Activated CD4-positive, alpha-beta T cell treated with anti-CD3 and anti-CD28 coated beads for 36 hours (primary cell): ENCODE measurements around the gene NDUFA7. TPM values are rescaled to one million over a fixed set of nuclear protein-coding genes. Genes with fewer than 3 reads are reported as not detected.
"Not testable (repeated sequence)": the region's sequence is repeated elsewhere in the genome, so short reads cannot be mapped to it uniquely, and the experiment has no call there.

ENCODE experiments used
- ATAC-seq: fragments of 200-7000 bp; cut with Tn5 transposase; one replicate; pipeline ENCODE4 v1.10.0; 2021; ENCODE audit warnings: mild to moderate bottlenecking, moderate library complexity
- CTCF ChIA-PET: fragments of 350-600 bp; sonication (Branson Sonifier 250); formaldehyde crosslinking; loops from one replicate; lab custom pipeline; 2021; ENCODE audit warnings: antibody characterized with exemption; lab: Charles Lee
- POLR2A ChIA-PET: fragments of 350-600 bp; sonication (Branson Sonifier 250); formaldehyde crosslinking; loops from one replicate; lab custom pipeline; 2021; ENCODE audit warnings: antibody characterized with exemption, inconsistent platforms; lab: Charles Lee
- DNase-seq: peaks from one replicate; pipeline ENCODE4 v3.0.0-alpha.2; 2020
- H3K27ac Mint-ChIP-seq: one replicate; pipeline ENCODE4 v1.8.0; 2021; ENCODE audit warnings: mixed read lengths
- H3K27me3 Mint-ChIP-seq: one replicate; pipeline ENCODE4 v1.8.0; 2021; ENCODE audit warnings: mixed read lengths
- H3K36me3 Mint-ChIP-seq: one replicate; pipeline ENCODE4 v1.8.0; 2021; ENCODE audit warnings: low read depth, mixed read lengths
- H3K4me1 Mint-ChIP-seq: one replicate; pipeline ENCODE4 v1.8.0; 2021; ENCODE audit warnings: mixed read lengths
- H3K4me3 Mint-ChIP-seq: one replicate; pipeline ENCODE4 v1.8.0; 2021; ENCODE audit warnings: mild to moderate bottlenecking, moderate library complexity, mixed read lengths
- H3K9me3 Mint-ChIP-seq: one replicate; pipeline ENCODE4 v1.8.0; 2021; ENCODE audit warnings: low read depth, mixed read lengths
- intact Hi-C, 2 experiments: fragments of 100-400 bp; cut with DNase I in 1 of 2; cut with micrococcal nuclease in 1 of 2; formaldehyde crosslinking; loops; one replicate each; pipeline versions ENCODE4 v1.14.2 to v1.15.1; 2022 to 2024; cut with DNase I, micrococcal nuclease
- total RNA-seq, 2 experiments: library from RNA; stranded (reverse); gene quantifications; one replicate each; pipeline ENCODE4 v1.2.3, GENCODE V29; 2021

NDUFA7 gene
- total RNA-seq, 2 experiments from 2014 or later, result 90.9 to 112 TPM

DNA sequence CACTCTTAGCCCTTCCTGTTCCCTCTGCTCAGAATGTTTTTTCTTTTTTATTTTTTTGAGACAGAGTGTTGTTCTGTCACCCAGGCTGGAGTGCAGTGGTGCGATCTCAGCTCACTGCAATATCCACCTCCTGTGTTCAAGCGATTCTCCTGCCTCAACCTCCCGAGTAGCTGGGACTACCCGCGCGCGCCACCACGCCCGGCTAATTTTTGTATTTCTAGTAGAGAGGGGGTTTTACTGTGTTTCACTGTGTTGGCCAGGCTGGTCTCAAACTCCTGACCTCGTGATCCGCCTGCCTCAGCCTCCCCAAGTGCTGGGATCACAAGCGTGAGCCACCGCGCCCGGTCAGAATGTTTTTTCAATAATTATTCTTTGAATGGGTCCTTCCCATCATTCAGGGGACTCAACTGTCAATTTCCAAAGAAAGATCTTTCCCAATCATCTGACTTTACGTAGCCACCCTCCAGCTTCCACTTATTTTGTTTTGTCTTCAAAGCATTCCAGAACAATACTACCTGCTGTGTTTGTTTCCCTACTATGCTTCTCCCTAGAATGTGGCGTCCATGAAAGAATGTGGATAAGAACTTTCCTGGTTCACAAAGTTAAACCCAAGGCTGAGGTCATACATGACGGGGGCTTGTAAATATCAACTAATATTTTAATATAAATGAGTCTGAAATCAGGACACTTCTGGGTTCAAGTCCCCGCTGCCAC lies 1.2 kb downstream of the NDUFA7 start:
- Mint-ChIP-seq H3K9me3 (no peaks in the 10 kb centered on the region), H3K27me3 (no peaks in the 10 kb centered on the region), H3K27ac (peak overlapping the region; percentile 97), H3K4me3 (peak overlapping the region; percentile 97), H3K4me1 (peaks cover 22% of the 10 kb centered on the region), H3K36me3 (peaks cover 40% of the 10 kb centered on the region)
- CTCF ChIA-PET, result interaction anchor here (0.7 to 4.0 kb wide), 4 partner anchors 9 to 147 kb away, joined by 3 to 14 read pairs (median 4); partner anchors contain the start of gene CD320
- DNase-seq (no peak), ATAC-seq (no peak)
- POLR2A ChIA-PET, result interaction anchor here (0.6 kb wide), 1 partner anchor 188 kb away, joined by 7 read pairs; no protein-coding TSS in a partner anchor
- intact Hi-C loops, result loop anchor here (2.0 to 5.0 kb wide), 3 partner anchors 15 to 378 kb away; partner anchors contain the start of gene TIMM44 (in 1 of the 2)

DNA sequence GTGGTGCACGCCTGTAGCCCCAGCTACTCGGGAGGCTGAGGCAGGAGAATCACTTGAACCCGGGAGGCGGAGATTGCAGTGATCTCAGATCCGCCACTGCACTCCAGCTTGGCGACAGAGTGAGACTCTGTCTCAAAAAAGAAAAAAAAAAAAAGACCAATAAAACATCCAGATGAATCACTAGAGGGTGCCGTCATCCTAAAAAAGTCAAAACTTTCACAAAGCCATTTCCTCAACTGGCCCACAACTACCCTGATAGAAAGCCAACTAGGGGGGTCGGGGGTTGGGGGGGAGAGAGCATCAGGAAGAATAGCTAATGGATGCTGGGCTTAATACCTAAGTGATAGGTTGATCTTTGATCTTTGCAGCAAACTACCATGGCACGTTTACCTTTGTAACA lies 2.3 kb downstream of the NDUFA7 start:
- CTCF ChIA-PET, result interaction anchor here (0.6 to 4.0 kb wide), 3 partner anchors 8 to 134 kb away, joined by 3 to 14 read pairs (median 3); no protein-coding TSS in a partner anchor
- peaks cover 22% of the 10 kb centered on the region for H3K4me1 Mint-ChIP-seq
- POLR2A ChIA-PET, result interaction anchor here (0.6 kb wide), 1 partner anchor 125 kb away, joined by 5 read pairs; no protein-coding TSS in a partner anchor
- intact Hi-C loops, H3K27ac Mint-ChIP-seq, ATAC-seq, H3K27me3 Mint-ChIP-seq, H3K9me3 Mint-ChIP-seq, DNase-seq, H3K4me3 Mint-ChIP-seq: not testable (repeated sequence)
- peaks cover 41% of the 10 kb centered on the region for H3K36me3 Mint-ChIP-seq

- ATAC-seq (no peak), DNase-seq (no peak)
- Mint-ChIP-seq H3K36me3 (peaks cover 25% of the 10 kb centered on the region), H3K27me3 (no peaks in the 10 kb centered on the region), H3K4me3 (no peak overlapping the region), H3K4me1 (peaks cover 10% of the 10 kb centered on the region), H3K27ac (no peak overlapping the region), H3K9me3 (no peaks in the 10 kb centered on the region)
- intact Hi-C loops, result no loop called here
- ChIA-PET CTCF (no interaction called here), POLR2A (no interaction called here)
Measured at GRCh38 chr19:8316351-8317125, 4.6 kb downstream of the NDUFA7 start.

- H3K4me3 Mint-ChIP-seq, ATAC-seq, H3K27ac Mint-ChIP-seq, intact Hi-C loops, CTCF ChIA-PET, H3K27me3 Mint-ChIP-seq, POLR2A ChIA-PET, H3K4me1 Mint-ChIP-seq, H3K9me3 Mint-ChIP-seq, DNase-seq: not testable (repeated sequence)
- H3K36me3 Mint-ChIP-seq, result peaks cover 26% of the 10 kb centered on the region
Measured at GRCh38 chr19:8314981-8315640, 6.1 kb downstream of the NDUFA7 start.

DNA sequence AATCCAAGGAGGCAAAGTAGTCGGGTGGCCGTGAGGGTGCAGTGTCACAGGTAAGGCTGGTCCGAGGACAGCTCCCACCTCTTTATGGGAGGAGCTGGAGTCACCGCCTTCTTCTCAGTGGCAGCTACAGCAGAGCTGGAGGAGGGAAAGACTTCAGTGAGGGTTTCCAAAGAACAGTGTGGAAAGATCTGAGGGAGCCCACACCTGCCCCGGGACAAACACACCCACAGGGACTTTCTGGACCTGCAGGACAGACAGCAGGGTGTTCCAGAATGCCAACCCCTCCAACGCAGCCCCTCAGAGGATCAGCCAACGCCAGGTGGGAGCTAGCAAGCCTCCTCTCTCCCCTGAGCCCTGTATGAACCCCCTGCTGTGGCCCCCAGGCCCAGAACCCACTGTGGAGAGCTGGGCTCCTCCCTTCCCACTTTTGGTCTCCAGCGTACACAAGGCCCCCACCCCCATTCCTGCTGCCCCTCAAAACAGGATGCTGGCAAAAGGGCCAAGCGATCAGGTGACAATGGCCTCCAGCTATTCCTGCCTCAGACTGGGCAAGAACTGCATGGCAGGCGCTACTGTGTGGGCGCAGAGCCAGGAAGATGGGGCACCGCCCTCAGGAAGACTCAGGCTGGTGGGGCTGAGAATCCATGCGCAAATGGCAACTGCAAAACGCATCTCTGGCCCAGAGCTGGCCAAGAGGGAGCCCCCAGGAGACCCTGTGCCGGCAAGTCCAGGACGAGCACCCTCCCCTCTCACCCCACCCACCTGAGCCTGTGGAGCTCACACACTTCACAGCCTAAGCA lies 9.5 kb downstream of the NDUFA7 start:
- Mint-ChIP-seq H3K9me3 (no peaks in the 10 kb centered on the region), H3K27ac (no peak overlapping the region), H3K4me3 (no peak overlapping the region), H3K4me1 (peaks cover 23% of the 10 kb centered on the region), H3K36me3 (peaks cover 36% of the 10 kb centered on the region), H3K27me3 (no peaks in the 10 kb centered on the region)
- CTCF ChIA-PET, result interaction anchor here (2.4 kb wide), 1 partner anchor 9 kb away, joined by 14 read pairs; the partner anchor contains the start of genes NDUFA7 and RPS28
- intact Hi-C loops, result no loop called here
- peak; percentile 3 for DNase-seq
- POLR2A ChIA-PET, result interaction anchor here (0.6 kb wide), 2 partner anchors 7 to 130 kb away, joined by 3 to 4 read pairs; no protein-coding TSS in a partner anchor
- no peak for ATAC-seq

DNA sequence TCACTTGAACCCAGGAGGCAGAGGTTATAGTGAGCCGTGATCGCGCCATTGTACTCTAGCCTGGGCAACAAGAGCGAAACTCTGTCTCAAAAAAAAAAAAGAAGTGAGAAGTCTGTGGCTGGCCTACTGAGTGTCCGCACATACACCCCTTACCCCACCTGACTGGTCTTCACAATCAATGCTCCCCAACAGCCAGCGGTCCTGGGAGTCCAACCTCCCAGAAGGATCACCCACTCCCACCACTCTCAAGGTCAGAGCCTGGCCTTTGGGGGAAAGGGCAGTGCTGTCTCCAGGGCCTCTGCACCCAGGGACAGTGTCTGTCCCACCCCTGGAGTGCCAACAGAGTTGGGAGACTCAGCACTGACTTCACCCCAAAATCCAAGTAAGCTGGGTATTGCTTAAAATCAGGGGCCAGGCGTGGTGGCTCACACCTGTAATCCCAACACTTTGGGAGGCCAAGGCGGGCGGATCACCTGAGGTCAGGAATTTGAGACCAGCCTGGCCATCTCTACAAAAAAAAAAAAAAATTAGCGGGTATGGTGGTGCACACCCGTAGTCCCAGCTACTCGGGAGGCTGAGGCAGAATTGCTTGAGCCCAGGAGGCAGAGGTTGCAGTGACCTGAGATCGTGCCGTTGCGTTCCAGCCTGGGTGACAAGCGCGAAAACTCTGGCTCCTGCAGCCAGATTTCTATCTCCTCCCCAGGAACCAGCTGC lies 10.7 kb downstream of the NDUFA7 start:
- DNase-seq (peak; percentile 1), ATAC-seq (no peak)
- H3K27ac Mint-ChIP-seq, result no peak overlapping the region
- H3K4me1 Mint-ChIP-seq, result peaks cover 32% of the 10 kb centered on the region
- no peaks in the 10 kb centered on the region for H3K9me3 Mint-ChIP-seq
- no peak overlapping the region for H3K4me3 Mint-ChIP-seq
- ChIA-PET POLR2A (interaction anchor here (0.6 kb wide), 1 partner anchor 131 kb away, joined by 4 read pairs; no protein-coding TSS in a partner anchor), CTCF (interaction anchor here (2.4 kb wide), 1 partner anchor 10 kb away, joined by 14 read pairs; the partner anchor contains the start of genes NDUFA7 and RPS28)
- peaks cover 35% of the 10 kb centered on the region for H3K36me3 Mint-ChIP-seq
- H3K27me3 Mint-ChIP-seq, result no peaks in the 10 kb centered on the region
- intact Hi-C loops, result no loop called here

DNA sequence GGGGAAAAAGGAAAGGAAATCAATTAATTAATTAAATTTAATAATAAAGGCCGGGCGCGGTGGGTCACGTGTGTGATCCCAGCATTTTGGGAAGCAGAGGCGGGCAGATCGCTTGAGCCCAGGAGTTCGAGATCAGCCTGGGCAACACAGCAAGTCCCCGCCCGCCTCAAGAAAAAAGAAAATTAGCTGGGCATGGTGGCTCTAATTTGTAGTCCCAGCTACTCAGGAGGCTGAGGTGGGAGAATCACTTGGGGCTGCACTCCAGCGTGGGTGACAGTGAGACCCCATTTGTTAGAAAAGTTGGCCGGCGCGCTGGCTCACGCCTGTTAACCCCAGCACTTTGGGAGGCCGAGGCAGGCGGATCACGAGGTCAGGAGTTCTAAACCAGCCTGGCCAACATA lies 12.3 kb downstream of the NDUFA7 start:
- Mint-ChIP-seq H3K27me3 (no peaks in the 10 kb centered on the region), H3K36me3 (peaks cover 36% of the 10 kb centered on the region), H3K27ac (peak overlapping the region; percentile 68), H3K4me1 (peaks cover 34% of the 10 kb centered on the region), H3K4me3 (peak overlapping the region; percentile 90), H3K9me3 (no peaks in the 10 kb centered on the region)
- no peak for ATAC-seq
- DNase-seq, result no peak
- ChIA-PET CTCF (interaction anchor here (0.7 to 1.2 kb wide), 2 partner anchors 34 to 42 kb away, joined by 3 read pairs; partner anchors contain the start of gene KANK3), POLR2A (no interaction called here)
- intact Hi-C loops, result loop anchor here (1.0 to 5.0 kb wide), 3 partner anchors 12 to 81 kb away; partner anchors contain the start of genes NDUFA7 (in 2 of the 2), RAB11B (in 2 of the 2) and RPS28 (in 2 of the 2)

DNA sequence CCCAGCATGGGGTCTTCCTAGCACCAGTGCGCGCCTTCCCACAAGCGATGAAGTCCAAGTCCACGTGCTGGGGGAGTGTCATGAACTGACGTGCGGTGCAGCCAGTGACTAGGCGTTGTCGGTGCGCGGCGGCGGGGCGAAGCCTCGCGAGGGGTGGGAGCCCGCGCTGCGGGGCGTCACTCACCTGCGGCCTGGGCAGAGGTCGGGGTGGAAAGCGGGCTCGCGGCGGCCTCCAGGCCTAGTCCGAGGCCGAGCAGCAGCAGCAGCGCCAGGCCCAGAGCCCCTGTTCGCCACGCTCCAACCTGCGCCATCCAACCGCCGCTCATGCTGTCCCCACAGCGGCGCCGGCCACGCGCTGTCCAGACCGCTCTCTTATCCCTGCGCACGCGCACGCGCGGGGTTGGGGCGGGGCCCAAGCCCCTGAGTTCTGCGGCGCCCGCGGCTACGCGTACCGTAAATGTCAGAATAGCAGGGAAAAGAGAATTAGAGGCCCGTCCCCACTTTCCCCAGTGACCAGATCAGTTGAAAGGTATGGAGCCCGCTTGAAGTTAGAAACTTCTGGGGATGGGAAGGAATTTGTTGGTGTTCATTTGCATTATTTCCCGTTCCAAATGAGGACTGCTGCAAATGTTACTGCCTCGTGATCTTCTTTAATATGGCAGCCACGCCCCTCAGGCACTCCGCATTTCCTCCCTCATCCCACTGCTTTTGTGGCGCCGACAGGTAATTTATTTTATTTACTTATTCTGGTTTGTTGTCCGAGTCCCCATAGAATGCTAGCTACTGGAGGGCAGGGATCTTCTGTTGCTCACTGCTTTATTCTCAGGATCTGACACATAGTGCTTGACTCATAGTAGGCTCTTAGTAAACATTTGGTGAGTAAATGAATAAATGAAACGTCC lies 13.0 kb downstream of the NDUFA7 start, which contains the start of gene CD320:
Gene CD320, minus strand, starts transcription at position 394 of the 902 bp plus-strand sequence. Its CDS starts 68 bp downstream, at position 326.
- peak; percentile 91 for ATAC-seq
- peak; percentile 90 for DNase-seq
- ChIA-PET POLR2A (no interaction called here), CTCF (interaction anchor here (0.7 to 1.2 kb wide), 3 partner anchors 12 to 42 kb away, joined by 3 to 4 read pairs (median 3); partner anchors contain the start of gene KANK3)
- Mint-ChIP-seq H3K27me3 (no peaks in the 10 kb centered on the region), H3K4me1 (peaks cover 34% of the 10 kb centered on the region), H3K9me3 (no peaks in the 10 kb centered on the region), H3K4me3 (peak within 1 kb of the TSS; percentile 90), H3K36me3 (peaks cover 33% of the 10 kb centered on the region), H3K27ac (peak within 1 kb of the TSS; percentile 79)
- intact Hi-C loops, result loop anchor here (1.0 to 5.0 kb wide), 3 partner anchors 13 to 82 kb away; partner anchors contain the start of genes NDUFA7 (in 2 of the 2), RAB11B (in 2 of the 2) and RPS28 (in 2 of the 2)
